Mucosa of stomach (tissue), 1 donor: Measurements from ENCODE around the gene ANKMY1.

ENCODE experiments used
- H3K27me3 ChIP-seq: one replicate; pipeline ENCODE4 v1.7.0; 2013; ENCODE audit warnings: mild to moderate bottlenecking, low read length; ENCODE audit not compliant: control insufficient read depth, insufficient read depth
- H3K36me3 ChIP-seq: one replicate; pipeline ENCODE4 v1.7.0; 2013; ENCODE audit warnings: low read length; ENCODE audit not compliant: control insufficient read depth, insufficient read depth
- H3K4me1 ChIP-seq: one replicate; pipeline ENCODE4 v1.7.0; 2013; ENCODE audit warnings: mild to moderate bottlenecking, low read length; ENCODE audit not compliant: control insufficient read depth, insufficient read depth
- H3K4me3 ChIP-seq: one replicate; pipeline ENCODE4 v1.7.0; 2013; ENCODE audit warnings: low read length
- H3K9ac ChIP-seq: one replicate; pipeline ENCODE4 v1.7.0; 2013; ENCODE audit warnings: mild to moderate bottlenecking, low read length, moderate library complexity
- H3K9me3 ChIP-seq: one replicate; pipeline ENCODE4 v1.7.0; 2013; ENCODE audit warnings: mild to moderate bottlenecking, low read length, moderate library complexity; ENCODE audit not compliant: control insufficient read depth
- donor health status: Pancreatic carcinoma.

ANKMY1 gene

GRCh38 chr2:240557808-240558207, at the start of gene ANKMY1:
TSS of gene ANKMY1 (minus strand) at chr2:240557988. CDS start at chr2:240557335, 653 bp downstream.
- peaks cover 5% of the 10 kb centered on the region for H3K36me3 ChIP-seq
- H3K27me3 ChIP-seq: no peaks in the 10 kb centered on the region
- no peak within 1 kb of the TSS for H3K4me3 ChIP-seq
- H3K4me1 ChIP-seq: peaks cover 42% of the 10 kb centered on the region
- H3K9ac ChIP-seq: no peak within 1 kb of the TSS
- no peaks in the 10 kb centered on the region for H3K9me3 ChIP-seq

DNA sequence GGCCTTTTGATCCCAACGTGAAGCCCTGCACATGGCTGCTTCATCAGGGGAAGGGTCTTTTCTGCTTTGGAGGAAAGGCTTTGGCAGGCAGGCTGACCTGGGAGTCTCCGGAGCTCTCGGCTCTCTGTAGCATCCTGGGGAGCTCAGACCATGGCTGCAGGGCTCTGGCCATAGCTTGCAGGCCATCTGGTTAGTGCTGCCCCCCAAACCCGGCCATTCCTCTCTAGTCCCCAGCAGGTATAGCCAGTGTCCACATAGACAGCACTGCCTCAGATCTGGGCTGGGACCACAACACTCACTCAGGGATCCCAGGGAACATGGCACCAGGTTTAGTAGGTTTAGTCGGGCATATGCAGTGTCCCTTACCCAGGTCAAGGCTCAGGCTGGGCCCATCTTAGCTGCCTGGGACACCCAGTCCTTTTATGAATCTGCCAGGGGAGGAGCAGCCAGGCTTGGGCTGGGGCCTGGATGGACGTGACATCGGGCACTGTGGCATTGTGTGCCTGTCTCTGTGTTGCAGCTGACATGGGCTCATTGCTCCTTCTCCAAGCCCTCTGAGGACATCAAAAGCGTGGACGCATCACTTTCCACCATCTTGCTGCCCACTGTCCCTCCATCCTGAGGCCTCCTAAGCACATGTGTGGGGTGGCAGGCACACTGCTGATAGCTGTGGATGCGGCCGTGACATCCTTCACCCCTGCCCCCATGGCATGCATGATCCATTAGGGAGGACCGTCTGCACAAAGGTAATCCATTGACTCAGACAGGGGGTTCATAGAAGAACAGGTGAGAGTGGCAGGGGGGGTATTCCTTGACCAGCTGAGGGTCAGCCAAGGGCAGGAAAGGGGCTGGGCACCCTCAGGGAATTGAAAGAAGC, 48.3 kb upstream of the ANKMY1 start:
- H3K9me3 ChIP-seq: no peaks in the 10 kb centered on the region
- H3K4me1 ChIP-seq: peaks cover 35% of the 10 kb centered on the region
- peak overlapping the region; percentile 87 for H3K4me3 ChIP-seq
- H3K9ac ChIP-seq: peak overlapping the region; percentile 74
- no peaks in the 10 kb centered on the region for H3K27me3 ChIP-seq
- no peaks in the 10 kb centered on the region for H3K36me3 ChIP-seq

GRCh38 chr2:240604939-240605716, 47.3 kb upstream of the ANKMY1 start:
- H3K36me3 ChIP-seq: no peaks in the 10 kb centered on the region
- peak overlapping the region; percentile 74 for H3K9ac ChIP-seq
- H3K27me3 ChIP-seq: no peaks in the 10 kb centered on the region
- H3K4me1 ChIP-seq: peaks cover 35% of the 10 kb centered on the region
- H3K9me3 ChIP-seq: no peaks in the 10 kb centered on the region
- peak overlapping the region; percentile 87 for H3K4me3 ChIP-seq

- no peaks in the 10 kb centered on the region for H3K9me3 ChIP-seq
- H3K4me1 ChIP-seq: peaks cover 35% of the 10 kb centered on the region
- peak overlapping the region; percentile 87 for H3K4me3 ChIP-seq
- H3K36me3 ChIP-seq: no peaks in the 10 kb centered on the region
- H3K9ac ChIP-seq: peak overlapping the region; percentile 74
- no peaks in the 10 kb centered on the region for H3K27me3 ChIP-seq
These were observed 46.6 kb upstream of the ANKMY1 start for GRCh38 chr2:240604291-240604938.

DNA sequence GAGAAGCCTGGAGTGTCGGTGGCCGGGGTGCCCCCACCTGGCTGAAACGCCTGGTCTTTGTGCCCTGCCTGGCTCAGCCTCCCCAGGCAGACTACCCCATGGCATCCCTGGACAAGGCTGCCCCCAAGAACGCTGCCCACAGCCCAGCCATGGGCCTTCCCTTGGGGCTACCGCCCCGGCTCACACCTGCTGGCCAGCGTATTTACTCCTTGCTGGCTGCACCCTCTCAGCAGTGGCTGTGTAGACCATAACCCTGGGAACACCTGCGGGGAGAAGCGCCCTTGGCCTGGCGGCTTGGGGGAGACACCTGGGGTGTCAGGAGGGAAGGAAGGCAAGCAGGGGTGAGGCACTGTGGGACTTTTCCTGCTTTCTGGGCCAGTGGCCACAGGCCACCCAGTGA, 46.1 kb upstream of the ANKMY1 start:
- Histone ChIP-seq H3K4me1 (peaks cover 35% of the 10 kb centered on the region), H3K9ac (peak overlapping the region; percentile 74), H3K4me3 (no peak overlapping the region), H3K36me3 (no peaks in the 10 kb centered on the region), H3K9me3 (no peaks in the 10 kb centered on the region), H3K27me3 (no peaks in the 10 kb centered on the region)

DNA sequence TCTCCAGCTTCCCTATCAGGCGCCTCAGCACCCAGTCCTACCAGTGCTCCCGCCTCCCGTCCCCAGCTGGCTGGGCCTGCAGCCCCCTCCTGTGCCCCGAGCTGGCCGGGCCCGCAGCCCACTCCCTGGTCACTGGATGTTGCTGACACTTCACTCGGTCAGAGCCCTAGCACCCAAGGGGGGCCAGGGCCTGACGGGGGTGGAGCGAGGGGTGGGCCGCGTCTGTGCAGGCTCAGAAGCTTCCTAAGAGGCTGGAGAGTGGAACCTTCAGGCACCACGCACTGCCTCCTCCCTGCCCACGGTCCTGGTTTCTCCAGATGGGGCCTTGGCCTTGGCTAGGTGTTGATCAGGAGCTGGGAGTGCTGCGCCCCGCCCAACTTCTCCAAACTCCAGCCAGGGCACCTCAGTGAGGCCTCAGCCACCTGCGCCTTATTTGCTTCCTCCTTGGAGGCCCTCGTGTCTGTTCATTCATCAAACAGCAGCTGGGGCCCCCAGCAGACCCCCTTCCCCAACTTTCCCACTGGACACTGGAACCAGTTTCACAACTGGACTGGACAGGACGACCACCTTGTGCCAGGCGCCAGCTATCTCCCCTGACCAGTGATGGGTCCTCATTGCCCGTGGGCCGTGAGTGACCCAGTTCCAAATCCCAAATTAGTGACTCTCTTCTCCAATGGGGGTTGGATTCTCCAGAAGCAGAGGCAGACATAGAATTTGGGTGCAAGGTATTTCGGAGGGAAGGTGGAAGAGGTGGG, 45.5 kb upstream of the ANKMY1 start:
- Histone ChIP-seq H3K9ac (no peak overlapping the region), H3K4me3 (no peak overlapping the region)

GRCh38 chr2:240602266-240603050, 44.7 kb upstream of the ANKMY1 start:
- Histone ChIP-seq H3K27me3 (no peaks in the 10 kb centered on the region), H3K36me3 (peaks cover 10% of the 10 kb centered on the region), H3K4me1 (peaks cover 35% of the 10 kb centered on the region), H3K9ac (no peak overlapping the region), H3K9me3 (no peaks in the 10 kb centered on the region), H3K4me3 (no peak overlapping the region)

More for the DNA sequence above, 45.5 kb upstream of the ANKMY1 start:
- H3K36me3 ChIP-seq: peaks cover 2% of the 10 kb centered on the region
- H3K27me3 ChIP-seq: no peaks in the 10 kb centered on the region
- no peaks in the 10 kb centered on the region for H3K9me3 ChIP-seq
- H3K4me1 ChIP-seq: peaks cover 35% of the 10 kb centered on the region

DNA sequence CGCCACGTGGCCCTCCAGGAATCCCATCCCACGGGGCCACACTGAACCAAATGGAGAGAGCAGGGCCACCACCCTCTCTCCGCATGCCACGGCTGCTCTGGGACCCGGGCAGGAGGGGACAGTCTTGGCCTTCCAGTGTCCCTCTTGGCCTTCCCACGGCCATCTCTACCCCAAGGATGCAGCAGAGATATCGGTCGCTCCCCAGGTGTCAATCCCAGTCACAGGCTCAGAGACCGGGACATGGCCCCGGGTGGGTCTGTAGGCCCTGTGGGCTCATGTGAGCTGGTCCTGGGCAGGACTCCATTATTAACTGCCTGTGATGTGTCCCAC, 44.0 kb upstream of the ANKMY1 start:
- H3K27me3 ChIP-seq: no peaks in the 10 kb centered on the region
- H3K4me3 ChIP-seq: no peak overlapping the region
- no peak overlapping the region for H3K9ac ChIP-seq
- peaks cover 10% of the 10 kb centered on the region for H3K36me3 ChIP-seq
- peaks cover 38% of the 10 kb centered on the region for H3K4me1 ChIP-seq
- H3K9me3 ChIP-seq: no peaks in the 10 kb centered on the region

DNA sequence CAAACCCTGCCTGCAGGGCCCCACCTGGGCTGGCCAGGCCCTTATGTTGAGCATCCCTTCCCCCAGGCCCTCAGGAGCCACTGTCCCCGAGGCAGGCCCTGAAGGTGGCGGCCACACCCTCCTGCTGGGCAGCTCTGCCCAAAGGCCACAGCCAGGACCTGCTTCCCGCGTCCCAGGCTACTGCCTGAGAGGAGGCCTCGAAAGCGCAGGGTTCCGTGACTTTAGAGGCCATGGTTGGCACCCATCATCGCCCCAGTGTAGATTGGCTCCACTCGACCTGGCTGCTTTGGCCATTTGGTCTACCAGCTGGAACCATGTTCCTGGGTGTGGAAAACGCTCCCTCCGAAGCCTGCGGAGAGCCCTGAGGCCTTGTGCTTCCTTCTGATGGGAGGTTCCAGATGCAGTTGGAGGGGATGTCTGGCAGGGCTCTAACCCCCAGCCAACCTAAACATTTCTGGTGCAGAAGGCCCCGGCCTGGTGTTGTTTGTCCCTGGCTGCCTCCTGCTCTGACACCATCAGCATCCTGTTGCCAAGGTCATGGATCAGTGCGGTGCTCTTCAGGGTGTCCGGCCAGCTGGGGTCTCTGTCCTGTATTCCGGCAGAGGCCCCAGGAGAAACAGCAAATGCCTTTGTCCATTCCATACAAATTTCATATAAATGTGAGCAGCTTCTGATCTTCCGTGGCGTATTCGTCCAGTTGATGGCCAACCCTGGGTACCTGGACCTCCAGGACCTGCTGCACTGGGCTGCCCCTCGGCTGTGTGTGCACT, 43.5 kb upstream of the ANKMY1 start:
- Histone ChIP-seq H3K4me3 (no peak overlapping the region), H3K27me3 (no peaks in the 10 kb centered on the region), H3K36me3 (peaks cover 10% of the 10 kb centered on the region), H3K9ac (no peak overlapping the region), H3K9me3 (no peaks in the 10 kb centered on the region), H3K4me1 (peaks cover 39% of the 10 kb centered on the region)

- no peaks in the 10 kb centered on the region for H3K9me3 ChIP-seq
- H3K4me3 ChIP-seq: no peak overlapping the region
- peaks cover 10% of the 10 kb centered on the region for H3K36me3 ChIP-seq
- H3K9ac ChIP-seq: no peak overlapping the region
- H3K4me1 ChIP-seq: peaks cover 42% of the 10 kb centered on the region
- H3K27me3 ChIP-seq: no peaks in the 10 kb centered on the region
These were observed 42.7 kb upstream of the ANKMY1 start for GRCh38 chr2:240600451-240600961.
